T-helper 2 cell treated with Interferon-gamma antibody and Interleukin-4, amounts not matched to agents 100 ng/mL and 5 ng/mL, for 36 hours (primary cell): Measurements from ENCODE around the gene TENM4. TPM values are rescaled to one million over a fixed set of nuclear protein-coding genes. Genes with fewer than 3 reads are reported as not detected.

Experiments
- intact Hi-C: fragments of 100-400 bp; cut with micrococcal nuclease; formaldehyde crosslinking; loops from one replicate; pipeline ENCODE4 v1.15.1; 2023
- total RNA-seq: library from RNA; stranded (reverse); gene quantifications from 2 replicates; pipeline ENCODE4 v1.2.3, GENCODE V29; 2022

The TENM4 gene
- total RNA-seq, 1 donor from 2014 or later, result not detected

DNA sequence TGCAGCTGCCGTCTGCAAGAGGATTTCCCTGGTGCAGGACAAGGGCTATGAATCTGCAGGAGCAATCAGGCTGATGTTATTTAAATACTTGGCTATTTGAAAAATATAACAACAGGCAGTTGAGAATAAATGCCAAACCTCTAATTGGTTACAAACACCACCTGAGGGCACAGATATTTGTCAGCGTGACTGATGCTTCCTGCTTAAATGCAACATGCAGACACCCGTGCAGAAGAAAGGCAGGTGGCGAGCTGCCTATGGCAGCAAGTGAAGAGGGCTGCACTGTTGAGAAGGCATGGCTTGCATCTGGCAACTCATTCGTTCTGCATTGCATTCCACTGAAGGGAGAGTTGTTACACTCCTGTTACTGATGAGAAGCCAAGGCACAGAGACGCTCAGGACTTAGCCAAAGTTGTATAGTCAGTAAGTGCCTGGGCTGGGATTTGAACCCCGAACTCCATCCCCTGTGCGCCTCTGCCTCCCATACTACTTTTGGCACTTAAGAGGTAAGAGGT lies 350.6 kb downstream of the TENM4 start:
- intact Hi-C loops, result no loop called here

GRCh38 chr11:79089601-79090000 lies 351.2 kb downstream of the TENM4 start:
- intact Hi-C loops, result no loop called here

GRCh38 chr11:79088967-79089366 lies 351.9 kb downstream of the TENM4 start:
- intact Hi-C loops, result no loop called here

DNA sequence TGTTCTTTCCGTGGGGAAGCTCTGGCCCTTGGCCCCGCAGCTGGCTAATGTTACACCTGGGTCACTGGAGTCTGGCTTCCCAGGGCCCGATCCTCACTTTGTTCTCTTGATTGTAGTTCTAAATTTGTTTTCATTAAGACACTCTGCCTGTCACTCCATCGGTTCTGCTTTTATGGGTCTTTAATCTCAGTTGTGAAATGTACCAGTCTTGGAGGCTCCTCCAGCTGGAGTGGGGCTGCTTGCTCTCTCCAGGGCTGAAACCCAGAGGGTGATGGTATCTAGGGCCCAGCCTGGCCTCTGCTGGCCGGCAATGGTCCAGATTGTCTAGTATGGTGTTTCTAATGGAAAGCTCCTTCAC lies 352.9 kb downstream of the TENM4 start:
- intact Hi-C loops, result no loop called here

- intact Hi-C loops, result no loop called here
Observed at GRCh38 chr11:79087238-79087960, 353.4 kb downstream of the TENM4 start.

GRCh38 chr11:79086056-79086455 lies 354.8 kb downstream of the TENM4 start:
- intact Hi-C loops, result no loop called here

GRCh38 chr11:79084382-79084781 lies 356.4 kb downstream of the TENM4 start:
- intact Hi-C loops, result no loop called here

- intact Hi-C loops, result no loop called here
Observed at GRCh38 chr11:79083352-79083751, 357.5 kb downstream of the TENM4 start.

DNA sequence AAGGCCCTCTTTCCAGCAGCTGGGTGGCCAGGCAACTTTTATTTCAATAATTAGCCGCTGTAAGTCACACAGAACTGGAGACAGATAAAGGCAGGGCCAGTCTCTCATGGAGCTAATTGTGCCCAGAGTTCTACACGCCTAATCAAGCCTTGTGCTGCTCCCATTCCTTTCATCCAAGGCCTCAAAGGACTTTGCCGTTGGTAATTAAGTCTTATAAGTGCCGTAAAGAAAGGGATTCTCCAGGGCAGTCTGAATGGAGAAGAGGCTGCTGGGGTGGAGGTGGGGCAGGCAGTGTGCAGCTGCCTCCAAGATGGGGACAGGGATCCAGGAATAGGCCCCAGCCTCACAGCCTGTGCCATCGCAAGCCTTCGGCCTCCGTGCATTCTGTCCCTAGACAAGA lies 357.9 kb downstream of the TENM4 start:
- intact Hi-C loops, result no loop called here

- intact Hi-C loops, result no loop called here
Observed at GRCh38 chr11:79082280-79082679, 358.6 kb downstream of the TENM4 start.

- intact Hi-C loops, result no loop called here
Observed at GRCh38 chr11:79081471-79082031, 359.3 kb downstream of the TENM4 start.

DNA sequence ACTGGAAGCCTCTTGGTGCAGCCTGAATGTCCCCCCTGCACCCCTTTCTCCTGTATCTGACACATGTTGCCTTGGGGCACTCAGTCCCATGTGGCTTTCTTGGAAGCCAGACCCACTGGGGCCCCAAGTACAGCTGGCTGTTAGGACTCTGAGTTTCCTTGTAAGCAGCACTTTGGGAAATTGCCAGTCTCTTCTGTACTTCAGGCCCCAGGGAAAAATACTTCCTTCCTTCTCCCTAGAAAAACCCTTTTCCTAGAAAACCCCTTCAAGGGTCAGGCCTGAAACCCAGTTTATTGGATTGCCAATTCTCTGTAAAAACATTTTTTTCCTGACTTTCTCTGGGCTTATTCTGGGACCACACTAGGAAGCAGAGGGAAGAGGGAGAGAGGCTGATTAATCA lies 360.3 kb downstream of the TENM4 start:
- intact Hi-C loops, result no loop called here

DNA sequence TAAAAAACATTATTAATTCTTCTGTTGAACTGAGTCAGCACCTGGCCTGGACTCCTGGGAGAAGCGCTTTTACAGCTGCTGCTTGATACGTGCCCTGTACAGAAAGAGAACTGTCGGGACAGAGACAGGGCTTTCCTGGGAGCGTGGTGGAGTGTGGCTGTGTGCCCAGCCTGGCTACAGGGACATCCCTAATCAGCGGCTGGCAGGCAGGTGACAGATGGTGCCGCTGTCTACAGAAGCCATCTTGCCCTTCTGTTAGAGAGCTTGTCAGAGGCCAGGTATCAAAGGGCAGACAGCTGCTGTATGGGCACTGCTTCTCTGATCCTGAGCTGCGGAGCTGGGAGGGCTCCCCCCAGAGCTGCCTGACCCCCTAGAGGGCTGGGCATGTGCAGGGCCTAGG lies 361.8 kb downstream of the TENM4 start:
- intact Hi-C loops, result no loop called here

DNA sequence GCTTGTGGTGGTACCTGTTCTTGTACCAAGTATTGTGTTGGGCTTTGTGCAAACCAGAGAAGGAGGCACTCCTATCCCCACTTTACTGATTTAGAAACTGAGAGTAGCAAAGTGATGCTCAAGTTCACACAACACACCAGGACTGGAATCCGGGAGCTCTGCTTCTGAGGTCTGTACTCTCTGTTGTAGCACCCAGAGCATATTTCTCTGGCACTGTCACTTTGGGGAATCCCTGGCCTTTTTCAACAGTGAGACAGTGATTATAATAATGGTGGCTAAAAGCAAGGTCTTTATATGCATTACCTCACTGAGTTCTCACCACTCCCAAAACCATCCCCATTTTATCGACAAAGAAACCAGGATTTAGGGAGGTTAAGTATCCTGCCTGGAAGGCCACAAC lies 362.4 kb downstream of the TENM4 start:
- intact Hi-C loops, result no loop called here

DNA sequence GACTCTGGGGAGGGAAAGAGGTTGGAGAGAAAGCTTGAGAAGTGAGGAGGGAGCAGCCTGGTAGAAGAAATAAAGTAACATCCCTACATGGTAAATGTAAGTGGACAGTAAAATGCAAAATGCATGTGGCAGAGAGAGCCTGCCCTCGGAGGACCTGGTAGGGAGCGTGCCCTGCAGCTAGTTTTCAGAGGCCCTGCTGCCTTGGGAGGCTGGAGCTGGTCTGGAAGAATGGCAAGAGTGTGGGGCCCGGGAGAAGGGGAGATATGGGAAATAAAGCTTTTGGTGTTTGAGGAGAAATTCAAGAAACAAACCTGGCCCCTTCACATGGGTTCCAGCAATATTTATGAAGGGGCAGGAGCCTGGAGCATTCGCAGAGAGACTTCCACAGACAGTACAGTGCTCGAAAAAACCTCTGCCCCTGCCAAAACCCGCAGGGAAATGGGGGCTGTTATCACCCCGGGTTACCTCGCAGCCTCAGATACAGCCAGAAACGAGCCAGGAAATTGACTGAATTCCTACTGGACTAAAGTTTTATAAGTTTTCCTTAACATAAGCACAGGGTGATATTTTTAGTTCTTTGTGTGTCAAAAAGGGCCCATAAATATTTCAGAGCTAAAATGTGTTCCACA lies 363.0 kb downstream of the TENM4 start:
- intact Hi-C loops, result loop anchor here (2.0 kb wide), 1 partner anchor 433 kb away; no protein-coding TSS in a partner anchor

DNA sequence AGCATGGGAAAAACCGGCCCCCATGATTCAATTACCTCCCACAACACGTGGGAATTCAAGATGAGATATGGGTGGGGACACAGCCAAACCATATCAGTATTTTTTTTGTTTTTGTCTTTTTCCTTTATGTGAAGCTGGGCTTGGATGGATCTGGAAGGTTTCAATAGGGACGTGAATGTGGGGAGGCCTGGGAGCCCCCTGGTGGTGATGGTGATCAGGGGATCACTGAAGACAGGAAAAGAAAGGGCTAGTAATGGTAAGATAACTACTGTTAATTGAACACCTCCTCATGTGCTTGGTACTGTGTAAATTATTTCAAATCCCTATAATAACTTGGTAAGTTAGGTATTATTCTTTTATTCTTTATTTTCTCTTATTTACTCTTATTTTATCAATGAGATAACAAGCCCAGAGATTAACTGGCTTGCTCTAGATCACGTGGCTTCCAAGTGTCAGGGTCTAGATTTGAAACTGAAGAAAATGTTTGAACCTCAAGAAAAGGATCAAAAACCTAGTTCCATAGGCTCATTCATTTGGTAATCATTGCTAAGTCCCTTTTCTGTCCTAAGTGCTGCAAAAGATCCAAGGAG lies 364.2 kb downstream of the TENM4 start:
- intact Hi-C loops, result loop anchor here (2.0 kb wide), 1 partner anchor 432 kb away; no protein-coding TSS in a partner anchor

DNA sequence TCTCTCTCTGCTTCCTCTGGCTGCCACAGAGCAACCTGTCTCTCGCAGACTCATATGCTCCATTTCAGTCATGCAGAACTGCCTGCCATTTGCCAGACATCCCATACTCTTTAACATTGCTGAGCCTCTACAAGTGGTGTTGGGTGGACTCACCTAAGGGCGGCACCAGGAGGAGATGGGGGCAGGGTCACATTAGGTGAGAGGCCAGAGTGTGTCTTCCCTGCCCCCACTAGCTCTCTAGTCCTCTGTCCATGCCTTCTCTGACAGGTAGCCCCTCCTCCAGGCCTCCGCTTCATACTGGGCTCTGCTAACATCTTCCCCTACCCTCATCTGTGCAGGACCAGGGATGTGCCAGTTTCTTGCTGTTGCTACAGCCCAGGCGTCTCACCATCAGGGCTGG lies 366.3 kb downstream of the TENM4 start:
- intact Hi-C loops, result no loop called here

DNA sequence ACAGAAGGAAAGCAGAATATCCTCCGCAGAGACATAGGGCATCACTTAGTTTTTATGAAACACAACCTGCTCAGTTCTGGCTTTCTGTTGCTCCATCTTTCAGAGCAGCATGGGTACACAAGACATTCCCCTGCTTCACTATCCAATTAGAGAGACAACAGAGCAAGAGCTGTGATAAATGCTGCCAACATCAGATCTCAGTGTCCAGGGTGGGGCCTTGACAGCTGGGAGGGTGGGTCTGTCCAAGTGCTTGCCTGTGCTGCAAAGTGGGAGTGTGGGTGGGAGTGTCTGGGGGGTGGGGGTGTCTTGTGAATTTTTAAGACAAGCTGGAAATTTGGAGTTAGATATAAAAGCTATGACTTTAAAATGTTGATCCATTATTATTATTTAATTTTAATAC lies 369.6 kb downstream of the TENM4 start:
- intact Hi-C loops, result no loop called here

GRCh38 chr11:79070518-79070917 lies 370.3 kb downstream of the TENM4 start:
- intact Hi-C loops, result no loop called here

DNA sequence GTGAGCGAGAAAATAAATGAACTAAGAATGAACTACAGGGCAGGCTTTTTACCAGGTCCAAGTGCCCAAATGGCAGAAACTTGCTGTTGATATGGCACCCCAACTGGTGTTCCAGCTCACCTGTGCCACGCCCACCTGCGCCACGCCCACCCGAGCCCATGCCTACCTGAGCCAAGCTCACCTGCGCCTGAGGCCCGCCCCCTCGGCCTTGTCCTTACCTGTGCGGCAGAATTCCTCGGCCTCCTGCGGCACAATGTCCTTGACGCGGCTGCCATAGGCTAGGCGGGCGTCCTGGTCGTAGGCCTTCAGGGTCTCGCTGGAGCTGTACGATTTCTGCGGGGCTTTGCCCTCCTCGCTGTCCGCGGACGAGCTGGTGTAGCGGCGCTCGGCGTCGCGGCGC lies 371.3 kb downstream of the TENM4 start:
- intact Hi-C loops, result no loop called here

GRCh38 chr11:79068356-79068755 lies 372.5 kb downstream of the TENM4 start:
- intact Hi-C loops, result no loop called here

DNA sequence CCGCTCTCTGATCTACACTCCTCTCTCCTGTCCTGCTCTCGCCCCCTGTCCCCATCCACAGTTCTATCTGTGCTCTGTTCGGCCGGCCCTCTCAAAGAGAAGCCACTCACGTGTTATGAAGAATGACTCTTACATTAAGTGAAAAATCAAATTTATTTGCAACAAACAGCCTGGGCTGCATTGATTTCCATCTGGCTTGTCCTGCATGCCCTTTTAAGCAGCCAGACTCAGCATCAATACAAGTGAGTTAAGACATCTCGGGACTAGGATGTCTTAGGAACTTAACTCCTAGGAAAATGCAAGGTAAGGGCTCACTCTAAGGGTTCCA lies 373.5 kb downstream of the TENM4 start:
- intact Hi-C loops, result no loop called here
